Endothelial cell of umbilical vein (primary cell): ENCODE measurements around the gene DCHS1.

Source experiments
- EZH2 ChIP-seq: IDR thresholded peaks from 2 replicates; pipeline ENCODE4 v1.6.1; 2012; ENCODE audit warnings: borderline replicate concordance, low read depth, mild to moderate bottlenecking, moderate library complexity, low read length, inconsistent platforms; ENCODE audit not compliant: severe bottlenecking
- FOS ChIP-seq: IDR thresholded peaks from 2 replicates; pipeline ENCODE4 v1.6.1; 2011; ENCODE audit warnings: mild to moderate bottlenecking, low read length, moderate library complexity, borderline replicate concordance; ENCODE audit not compliant: insufficient read depth
- JUN ChIP-seq: IDR thresholded peaks from 2 replicates; pipeline ENCODE4 v1.6.1; 2011; ENCODE audit warnings: borderline replicate concordance, low read depth; ENCODE audit not compliant: insufficient read length, insufficient read depth
- MYC ChIP-seq: IDR thresholded peaks from one replicate; pipeline ENCODE4 v1.6.1; 2011; ENCODE audit warnings: mild to moderate bottlenecking, low read depth, low read length
- POLR2A ChIP-seq: IDR thresholded peaks from 2 replicates; pipeline ENCODE4 v1.6.1; 2012; ENCODE audit warnings: low read depth, mild to moderate bottlenecking, control low read depth, low read length
- POLR2AphosphoS5 ChIP-seq: IDR thresholded peaks from 2 replicates; pipeline ENCODE4 v1.6.1; 2012; ENCODE audit warnings: low read depth, mild to moderate bottlenecking, control low read depth, low read length, moderate library complexity; ENCODE audit not compliant: insufficient read depth
- TF ChIP-seq, protein P1 (sequence below), 2 donors: IDR thresholded peaks; 1 replicate in 1 of 2; 2 replicates in 1 of 2; pipeline ENCODE4 v1.5.1; 2011; ENCODE audit warnings: low read length in 2 of 2, mild to moderate bottlenecking in 2 of 2, moderate library complexity in 2 of 2, control low read depth in 1 of 2, inconsistent platforms in 1 of 2, low read depth in 1 of 2; ENCODE audit not compliant: insufficient read depth in 1 of 2; ENCODE audit errors: extremely low read depth in 1 of 2

DNA sequence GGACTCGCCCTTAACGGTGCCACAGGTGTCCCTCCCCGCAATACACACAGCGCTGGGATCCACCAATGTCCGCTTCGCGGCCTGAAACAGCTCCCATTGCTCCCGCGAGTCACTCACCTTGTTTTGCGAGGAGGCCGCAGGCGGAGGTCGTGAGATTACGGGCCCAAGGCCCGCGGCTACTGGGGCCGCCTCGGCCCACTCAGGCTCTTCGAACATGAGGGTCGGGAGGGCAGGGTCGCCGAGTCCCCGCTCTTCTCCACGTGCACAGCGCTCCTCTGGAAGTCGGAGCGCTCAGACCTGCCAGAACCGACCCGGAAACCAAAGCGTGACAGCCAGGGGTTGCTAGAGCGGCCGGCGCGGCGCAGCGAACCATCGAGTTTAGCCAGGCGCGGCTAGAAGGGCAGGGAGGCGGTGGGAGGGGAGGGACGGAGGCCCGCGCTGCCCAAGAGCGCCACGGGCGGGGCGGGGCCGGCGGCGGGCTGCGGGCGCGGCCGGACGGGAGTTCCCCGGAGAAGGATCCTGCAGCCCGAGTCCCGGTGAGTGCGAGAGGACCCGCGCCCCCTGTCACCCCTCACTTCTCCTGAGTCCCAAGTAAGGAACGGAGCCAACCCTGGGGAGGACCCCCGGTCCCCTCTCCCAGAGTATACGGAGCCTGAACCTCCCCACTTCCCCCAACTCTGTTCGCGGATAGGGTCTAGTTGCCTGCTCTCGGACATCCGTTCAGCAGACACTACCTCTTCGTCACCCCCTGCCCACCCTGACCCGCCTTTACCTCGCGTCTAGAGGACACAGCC, 52.1 kb downstream of the DCHS1 start, which contains the start of the genes ILK and RRP8:
- TF ChIP-seq POLR2A, result peak; percentile 87
- no peak for TF ChIP-seq JUN
- TF ChIP-seq, protein P1, sequence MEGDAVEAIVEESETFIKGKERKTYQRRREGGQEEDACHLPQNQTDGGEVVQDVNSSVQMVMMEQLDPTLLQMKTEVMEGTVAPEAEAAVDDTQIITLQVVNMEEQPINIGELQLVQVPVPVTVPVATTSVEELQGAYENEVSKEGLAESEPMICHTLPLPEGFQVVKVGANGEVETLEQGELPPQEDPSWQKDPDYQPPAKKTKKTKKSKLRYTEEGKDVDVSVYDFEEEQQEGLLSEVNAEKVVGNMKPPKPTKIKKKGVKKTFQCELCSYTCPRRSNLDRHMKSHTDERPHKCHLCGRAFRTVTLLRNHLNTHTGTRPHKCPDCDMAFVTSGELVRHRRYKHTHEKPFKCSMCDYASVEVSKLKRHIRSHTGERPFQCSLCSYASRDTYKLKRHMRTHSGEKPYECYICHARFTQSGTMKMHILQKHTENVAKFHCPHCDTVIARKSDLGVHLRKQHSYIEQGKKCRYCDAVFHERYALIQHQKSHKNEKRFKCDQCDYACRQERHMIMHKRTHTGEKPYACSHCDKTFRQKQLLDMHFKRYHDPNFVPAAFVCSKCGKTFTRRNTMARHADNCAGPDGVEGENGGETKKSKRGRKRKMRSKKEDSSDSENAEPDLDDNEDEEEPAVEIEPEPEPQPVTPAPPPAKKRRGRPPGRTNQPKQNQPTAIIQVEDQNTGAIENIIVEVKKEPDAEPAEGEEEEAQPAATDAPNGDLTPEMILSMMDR (IDR thresholded peaks at IDR 0.05; ENCODE audit: extremely low read depth in 1 of 2, insufficient read depth in 1 of 2, low read depth in 1 of 2, low read length in 2 of 2), result no peak
- TF ChIP-seq POLR2AphosphoS5, result peak; percentile 98
- TF ChIP-seq FOS, result no peak
- peak; percentile 83 for TF ChIP-seq MYC
- no peak for TF ChIP-seq EZH2
